ENCODE data around the gene WRNIP1. TPM values are rescaled to one million over a fixed set of nuclear protein-coding genes. Genes with fewer than 3 reads are reported as not detected.

WRNIP1 gene
- total RNA-seq, 8 experiments from 2014 or later, result 37.7 to 61.2 (median 42.9) TPM

DNA sequence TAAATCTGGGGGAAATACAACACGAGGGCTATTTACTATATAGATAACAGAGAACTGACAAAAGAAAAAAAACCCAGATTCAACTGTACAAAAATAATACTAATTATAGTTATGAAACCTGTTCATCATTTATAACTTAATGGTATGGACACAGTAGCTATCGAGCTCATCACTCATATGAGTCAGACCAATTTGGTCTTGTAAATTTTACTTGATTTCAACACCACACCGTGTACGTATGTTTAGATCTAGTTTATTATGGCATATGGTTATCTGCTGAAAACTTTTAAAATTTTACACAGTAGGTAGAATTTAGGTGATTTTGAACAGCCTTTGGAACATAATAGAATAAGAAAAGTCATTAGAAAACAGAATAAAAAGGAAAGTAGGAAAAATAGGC is 19.9 kb upstream of the WRNIP1 start:
- 39 to 100% (median 89%) methylated on average over 2 to 4 of the region's 4 CpGs for WGBS, 10 experiments
- Histone ChIP-seq H3K27ac (no peak overlapping the region), H3K4me3 (no peak overlapping the region), H3K4me1 (replicated peaks in 1 of 2) (peaks cover 5 to 8% of the 10 kb centered on the region in 2 donors)
- in situ Hi-C loops (cut with MboI; ENCODE audit: low pct_unique_long_range_greater_than_20kb in 2 of 9, low sequenced_read_pairs in 9 of 9, unreplicated experiment in 9 of 9), result no loop called here
- ATAC-seq (replicated peaks in 6 of 8), result peak in 1 of 8 experiments; percentile 42

- in situ Hi-C loops (cut with MboI; ENCODE audit: low pct_unique_long_range_greater_than_20kb in 2 of 9, low sequenced_read_pairs in 9 of 9, unreplicated experiment in 9 of 9), result no loop called here
- 20 to 80% (median 52%) methylated on average over 1 to 4 of the region's 7 CpGs; no CpG with 5 or more reads in 2 of the 10 experiments for WGBS, 10 experiments
- H3K27ac ChIP-seq, result no peak overlapping the region
- peaks cover 5 to 8% of the 10 kb centered on the region in 2 donors for H3K4me1 ChIP-seq (replicated peaks in 1 of 2)
- H3K4me3 ChIP-seq, result no peak overlapping the region
- ATAC-seq (replicated peaks in 6 of 8), result no peak
Observed at GRCh38 chr6:2746557-2747061, 18.6 kb upstream of the WRNIP1 start.

- 78 to 100% (median 90%) methylated on average over 1 to 8 of the region's 8 CpGs; no CpG with 5 or more reads in 1 of the 10 experiments for WGBS, 10 experiments
- Histone ChIP-seq H3K27ac (no peak overlapping the region), H3K4me1 (replicated peaks in 1 of 2) (peaks cover 5 to 8% of the 10 kb centered on the region in 2 donors), H3K4me3 (no peak overlapping the region)
- in situ Hi-C loops (cut with MboI; ENCODE audit: low pct_unique_long_range_greater_than_20kb in 2 of 9, low sequenced_read_pairs in 9 of 9, unreplicated experiment in 9 of 9), result no loop called here
- no peak for ATAC-seq (replicated peaks in 6 of 8)
Observed at GRCh38 chr6:2748183-2748582, 17.0 kb upstream of the WRNIP1 start.

- H3K4me1 ChIP-seq (replicated peaks in 1 of 2), result peaks cover 4 to 8% of the 10 kb centered on the region in 2 donors
- in situ Hi-C loops (cut with MboI; ENCODE audit: low pct_unique_long_range_greater_than_20kb in 2 of 9, low sequenced_read_pairs in 9 of 9, unreplicated experiment in 9 of 9), result no loop called here
- WGBS, 10 experiments, result 0 to 40% (median 16%) methylated on average over 2 to 11 of the region's 11 CpGs
- H3K27ac ChIP-seq, result no peak overlapping the region
- H3K4me3 ChIP-seq, result no peak overlapping the region
- peak; percentile 52 to 97 (median 71) for ATAC-seq (replicated peaks in 6 of 8)
Observed at GRCh38 chr6:2749969-2750600, 15.1 kb upstream of the WRNIP1 start.

- in situ Hi-C loops (cut with MboI; ENCODE audit: low pct_unique_long_range_greater_than_20kb in 2 of 9, low sequenced_read_pairs in 9 of 9, unreplicated experiment in 9 of 9), result no loop called here
- Histone ChIP-seq H3K27ac (no peak within 1 kb of the TSS), H3K4me1 (replicated peaks in 1 of 2) (peaks cover 4 to 8% of the 10 kb centered on the region in 2 donors), H3K4me3 (no peak within 1 kb of the TSS)
- ATAC-seq (replicated peaks in 6 of 8), result no peak
- WGBS, 10 experiments, result 22 to 93% (median 74%) methylated on average over 1 to 6 of the region's 7 CpGs
Observed at GRCh38 chr6:2750832-2751231, 14.4 kb upstream of the WRNIP1 start, which contains the start of gene MYLK4. TSS of gene MYLK4 (minus strand) at chr6:2750922. CDS start at chr6:2749294, 1,628 bp downstream.

GRCh38 chr6:2751871-2752270 is 13.3 kb upstream of the WRNIP1 start:
- H3K4me1 ChIP-seq (replicated peaks in 1 of 2), result peaks cover 4 to 8% of the 10 kb centered on the region in 2 donors
- in situ Hi-C loops (cut with MboI; ENCODE audit: low pct_unique_long_range_greater_than_20kb in 2 of 9, low sequenced_read_pairs in 9 of 9, unreplicated experiment in 9 of 9), result no loop called here
- no peak for ATAC-seq (replicated peaks in 6 of 8)
- H3K4me3 ChIP-seq, result no peak overlapping the region
- no peak overlapping the region for H3K27ac ChIP-seq
- whole genome bisulfite sequencing, 10 experiments, result 83 to 100% (median 100%) methylated on average over 1 to 3 of the region's 3 CpGs; no CpG with 5 or more reads in 2 of the 10 experiments

GRCh38 chr6:2752477-2753109 is 12.6 kb upstream of the WRNIP1 start:
- in situ Hi-C loops (cut with MboI; ENCODE audit: low pct_unique_long_range_greater_than_20kb in 2 of 9, low sequenced_read_pairs in 9 of 9, unreplicated experiment in 9 of 9), result no loop called here
- Histone ChIP-seq H3K27ac (no peak overlapping the region), H3K4me3 (no peak overlapping the region), H3K4me1 (replicated peaks in 1 of 2) (peaks cover 4 to 8% of the 10 kb centered on the region in 2 donors)
- peak in 1 of 8 experiments; percentile 9 for ATAC-seq (replicated peaks in 6 of 8)
- 33 to 100% (median 78%) methylated on average over 1 to 5 of the region's 5 CpGs for WGBS, 10 experiments

- peaks cover 4 to 8% of the 10 kb centered on the region in 2 donors for H3K4me1 ChIP-seq (replicated peaks in 1 of 2)
- 67 to 100% (median 77%) methylated on average over 1 to 7 of the region's 7 CpGs for WGBS, 10 experiments
- no peak overlapping the region for H3K27ac ChIP-seq
- in situ Hi-C loops (cut with MboI; ENCODE audit: low pct_unique_long_range_greater_than_20kb in 2 of 9, low sequenced_read_pairs in 9 of 9, unreplicated experiment in 9 of 9), result no loop called here
- no peak overlapping the region for H3K4me3 ChIP-seq
- ATAC-seq (replicated peaks in 6 of 8), result peak in 2 of 8 experiments; percentile 60 to 81
Observed at GRCh38 chr6:2753110-2753489, 12.1 kb upstream of the WRNIP1 start.

- peaks cover 4 to 8% of the 10 kb centered on the region in 2 donors for H3K4me1 ChIP-seq (replicated peaks in 1 of 2)
- in situ Hi-C loops (cut with MboI; ENCODE audit: low pct_unique_long_range_greater_than_20kb in 2 of 9, low sequenced_read_pairs in 9 of 9, unreplicated experiment in 9 of 9), result no loop called here
- no peak overlapping the region for H3K27ac ChIP-seq
- no peak overlapping the region for H3K4me3 ChIP-seq
- no peak for ATAC-seq (replicated peaks in 6 of 8)
Observed at GRCh38 chr6:2753743-2754142, 11.4 kb upstream of the WRNIP1 start.

- Histone ChIP-seq H3K4me3 (no peak overlapping the region), H3K27ac (no peak overlapping the region), H3K4me1 (replicated peaks in 1 of 2) (peaks cover 4 to 7% of the 10 kb centered on the region in 2 donors)
- peak in 1 of 8 experiments; percentile 68 for ATAC-seq (replicated peaks in 6 of 8)
- in situ Hi-C loops (cut with MboI; ENCODE audit: low pct_unique_long_range_greater_than_20kb in 2 of 9, low sequenced_read_pairs in 9 of 9, unreplicated experiment in 9 of 9), result no loop called here
- 10 to 93% (median 79%) methylated on average over 1 to 3 of the region's 3 CpGs; no CpG with 5 or more reads in 1 of the 10 experiments for WGBS, 10 experiments
Observed at GRCh38 chr6:2754393-2754792, 10.8 kb upstream of the WRNIP1 start.

DNA sequence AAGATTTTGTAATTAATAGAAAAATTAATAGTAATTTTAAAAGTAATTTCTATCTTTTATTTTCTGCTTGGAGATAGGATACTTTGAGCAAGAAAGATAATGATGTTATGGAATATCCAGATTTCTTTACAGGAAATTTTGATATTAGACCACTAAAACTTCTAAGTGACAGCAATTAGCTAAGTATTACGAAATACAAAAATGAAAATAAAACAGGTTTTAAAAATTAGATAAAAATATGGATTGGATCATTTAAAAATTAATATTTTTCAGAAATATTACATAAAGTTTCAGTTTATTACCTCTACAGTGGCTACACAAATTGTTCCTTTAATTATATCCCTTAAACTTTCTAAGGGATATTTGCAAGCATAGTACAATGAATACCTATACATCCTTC is 10.3 kb upstream of the WRNIP1 start:
- WGBS, 10 experiments, result 33 to 100% (median 92%) methylated on average over 1 of the region's 1 CpG; no CpG with 5 or more reads in 1 of the 10 experiments
- ATAC-seq (replicated peaks in 6 of 8), result no peak
- in situ Hi-C loops (cut with MboI; ENCODE audit: low pct_unique_long_range_greater_than_20kb in 2 of 9, low sequenced_read_pairs in 9 of 9, unreplicated experiment in 9 of 9), result no loop called here
- H3K27ac ChIP-seq, result no peak overlapping the region
- no peak overlapping the region for H3K4me3 ChIP-seq
- peaks cover 0 to 3% of the 10 kb centered on the region in 2 donors for H3K4me1 ChIP-seq (replicated peaks in 1 of 2)

DNA sequence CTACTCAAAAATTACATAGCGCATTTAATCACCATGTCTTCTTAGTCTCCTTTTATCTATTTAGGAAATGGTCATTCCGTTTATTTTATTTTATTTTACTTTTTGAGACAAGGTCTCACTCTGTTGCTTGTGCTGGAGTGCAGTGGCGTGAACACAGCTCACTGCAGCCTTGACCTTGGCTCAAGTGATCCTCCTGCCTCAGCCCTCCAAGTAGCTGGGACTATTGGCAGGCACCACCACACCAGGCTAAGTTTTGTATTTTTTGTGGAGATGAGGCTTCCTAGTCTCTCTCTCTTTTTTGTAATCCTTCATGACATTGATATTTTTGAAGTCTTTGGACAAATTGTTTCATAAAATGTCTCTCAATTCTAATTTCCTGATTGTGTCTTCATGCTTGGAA is 9.7 kb upstream of the WRNIP1 start:
- 63 to 100% (median 85%) methylated on average over 1 to 3 of the region's 3 CpGs; no CpG with 5 or more reads in 1 of the 10 experiments for WGBS, 10 experiments
- Histone ChIP-seq H3K4me1 (replicated peaks in 1 of 2) (peaks cover 0 to 3% of the 10 kb centered on the region in 2 donors), H3K4me3 (no peak overlapping the region), H3K27ac (no peak overlapping the region)
- in situ Hi-C loops (cut with MboI; ENCODE audit: low pct_unique_long_range_greater_than_20kb in 2 of 9, low sequenced_read_pairs in 9 of 9, unreplicated experiment in 9 of 9), result no loop called here
- ATAC-seq (replicated peaks in 6 of 8), result no peak

DNA sequence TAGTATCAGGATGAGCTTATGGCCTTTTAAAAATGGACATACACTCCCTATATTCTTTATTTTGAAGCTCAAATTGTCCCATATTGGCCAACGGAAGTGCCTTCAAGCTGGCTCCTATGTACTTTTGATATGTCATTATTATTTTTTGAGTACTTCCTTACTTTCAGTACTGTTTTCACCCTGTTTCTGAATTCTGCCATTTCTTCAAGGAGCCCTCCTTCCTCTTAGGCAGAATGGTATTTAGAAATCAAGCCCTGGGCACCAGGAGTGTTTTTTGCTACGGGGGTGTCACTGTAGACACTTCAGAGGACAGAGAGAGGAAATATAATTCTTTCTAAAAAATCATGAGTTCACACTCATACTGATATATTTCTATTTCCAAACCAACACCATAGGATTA is 9.0 kb upstream of the WRNIP1 start:
- Histone ChIP-seq H3K4me1 (replicated peaks in 1 of 2) (peaks cover 0 to 3% of the 10 kb centered on the region in 2 donors), H3K27ac (no peak overlapping the region), H3K4me3 (no peak overlapping the region)
- in situ Hi-C loops (cut with MboI; ENCODE audit: low pct_unique_long_range_greater_than_20kb in 2 of 9, low sequenced_read_pairs in 9 of 9, unreplicated experiment in 9 of 9), result no loop called here
- ATAC-seq (replicated peaks in 6 of 8), result no peak
- 43 to 100% (median 83%) methylated on average over 1 to 2 of the region's 2 CpGs; no CpG with 5 or more reads in 1 of the 10 experiments for WGBS, 10 experiments
